ENCODE results near the gene BACE1-AS.
"Not testable (repeated sequence)": the region's sequence is repeated elsewhere in the genome, so short reads cannot be mapped to it uniquely, and the experiment has no call there.

The BACE1-AS gene

DNA sequence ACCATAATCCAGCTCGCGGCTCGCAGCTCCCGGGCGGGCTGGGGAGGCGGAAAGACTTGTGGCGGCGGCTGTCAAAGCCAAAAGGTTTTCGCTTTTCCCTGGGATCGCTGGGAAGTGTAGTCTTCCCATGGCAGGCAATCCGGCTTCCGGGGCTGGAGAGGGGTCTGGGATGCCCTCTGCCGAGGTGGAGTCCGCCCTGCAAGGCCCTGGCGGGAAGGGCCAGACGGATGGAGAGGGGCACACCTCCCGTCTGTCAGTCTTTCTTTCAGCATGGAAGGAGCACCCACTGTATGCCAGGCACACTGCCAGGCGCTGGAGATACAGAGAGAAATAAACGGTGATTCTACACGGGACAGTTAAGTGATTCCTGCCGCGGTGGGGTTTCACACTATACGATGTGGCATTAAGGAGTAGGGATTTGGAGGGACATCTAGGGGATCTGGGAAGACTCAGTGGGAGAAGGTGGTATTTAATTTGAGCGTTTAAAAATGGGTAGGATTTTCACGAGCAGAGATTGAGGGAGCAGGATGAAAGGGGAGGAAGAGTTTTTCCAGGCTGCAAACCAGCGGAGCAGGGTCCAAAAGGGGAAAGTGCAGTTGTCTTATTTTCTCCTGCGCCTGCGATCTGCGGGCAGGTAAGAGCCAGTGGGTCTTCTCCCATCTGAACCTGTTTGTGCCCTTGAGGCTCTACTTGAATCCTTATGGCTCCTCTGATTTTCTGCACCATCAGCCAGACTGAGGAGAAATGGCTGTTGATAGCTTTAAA is 25.2 kb downstream of the BACE1-AS start, which contains the start of gene BACE1:
Gene BACE1, minus strand, starts transcription at position 60 of the 765 bp plus-strand sequence. CDS start 461 bp downstream, outside the sequence.
- no peaks in the 10 kb centered on the region for H3K9me3 ChIP-seq (ENCODE audit: control insufficient read depth, low read length)
- peak within 1 kb of the TSS; percentile 71 for H3K4me3 ChIP-seq (ENCODE audit: insufficient read depth, low read depth, low read length, poor library complexity, severe bottlenecking)
- peaks cover 9% of the 10 kb centered on the region for H3K4me1 ChIP-seq (ENCODE audit: control insufficient read depth, insufficient read depth, low read length, poor library complexity, severe bottlenecking)
- H3K27me3 ChIP-seq (replicated peaks; ENCODE audit: control insufficient read depth, insufficient read depth, low read length, poor library complexity, severe bottlenecking): peaks cover 9% of the 10 kb centered on the region
- H3K36me3 ChIP-seq (ENCODE audit: control insufficient read depth, insufficient read depth, low read length): no peaks in the 10 kb centered on the region
- no peak for DNase-seq
- no peak within 1 kb of the TSS for H3K27ac ChIP-seq (ENCODE audit: insufficient read depth, low read length, poor library complexity, severe bottlenecking)

- Histone ChIP-seq H3K4me3 (ENCODE audit: insufficient read depth, low read depth, low read length, poor library complexity, severe bottlenecking) (no peak overlapping the region), H3K9me3 (ENCODE audit: control insufficient read depth, low read length) (no peaks in the 10 kb centered on the region), H3K27ac (ENCODE audit: insufficient read depth, low read length, poor library complexity, severe bottlenecking) (no peak overlapping the region), H3K4me1 (ENCODE audit: control insufficient read depth, insufficient read depth, low read length, poor library complexity, severe bottlenecking) (peaks cover 9% of the 10 kb centered on the region), H3K36me3 (ENCODE audit: control insufficient read depth, insufficient read depth, low read length) (no peaks in the 10 kb centered on the region), H3K27me3 (replicated peaks; ENCODE audit: control insufficient read depth, insufficient read depth, low read length, poor library complexity, severe bottlenecking) (peaks cover 9% of the 10 kb centered on the region)
- no peak for DNase-seq
Observed at GRCh38 chr11:117318738-117319137, 27.6 kb downstream of the BACE1-AS start.

- Histone ChIP-seq H3K27ac (ENCODE audit: insufficient read depth, low read length, poor library complexity, severe bottlenecking) (no peak overlapping the region), H3K36me3 (ENCODE audit: control insufficient read depth, insufficient read depth, low read length) (no peaks in the 10 kb centered on the region), H3K9me3 (ENCODE audit: control insufficient read depth, low read length) (no peaks in the 10 kb centered on the region), H3K4me3 (ENCODE audit: insufficient read depth, low read depth, low read length, poor library complexity, severe bottlenecking) (no peak overlapping the region), H3K27me3 (replicated peaks; ENCODE audit: control insufficient read depth, insufficient read depth, low read length, poor library complexity, severe bottlenecking) (peaks cover 9% of the 10 kb centered on the region), H3K4me1 (ENCODE audit: control insufficient read depth, insufficient read depth, low read length, poor library complexity, severe bottlenecking) (peaks cover 9% of the 10 kb centered on the region)
- DNase-seq: no peak
Observed at GRCh38 chr11:117319214-117319840, 28.2 kb downstream of the BACE1-AS start.

- H3K4me1 ChIP-seq (ENCODE audit: control insufficient read depth, insufficient read depth, low read length, poor library complexity, severe bottlenecking); H3K27ac ChIP-seq (ENCODE audit: insufficient read depth, low read length, poor library complexity, severe bottlenecking); H3K36me3 ChIP-seq (ENCODE audit: control insufficient read depth, insufficient read depth, low read length); H3K4me3 ChIP-seq (ENCODE audit: insufficient read depth, low read depth, low read length, poor library complexity, severe bottlenecking); H3K27me3 ChIP-seq (replicated peaks; ENCODE audit: control insufficient read depth, insufficient read depth, low read length, poor library complexity, severe bottlenecking); H3K9me3 ChIP-seq (ENCODE audit: control insufficient read depth, low read length); DNase-seq: not testable (repeated sequence)
Observed at GRCh38 chr11:117327255-117327566, 36.1 kb downstream of the BACE1-AS start.

- Histone ChIP-seq H3K9me3 (ENCODE audit: control insufficient read depth, low read length) (no peaks in the 10 kb centered on the region), H3K4me1 (ENCODE audit: control insufficient read depth, insufficient read depth, low read length, poor library complexity, severe bottlenecking) (peaks cover 9% of the 10 kb centered on the region), H3K4me3 (ENCODE audit: insufficient read depth, low read depth, low read length, poor library complexity, severe bottlenecking) (peak within 1 kb of the TSS; percentile 73), H3K27ac (ENCODE audit: insufficient read depth, low read length, poor library complexity, severe bottlenecking) (peak within 1 kb of the TSS; percentile 86), H3K36me3 (ENCODE audit: control insufficient read depth, insufficient read depth, low read length) (no peaks in the 10 kb centered on the region), H3K27me3 (replicated peaks; ENCODE audit: control insufficient read depth, insufficient read depth, low read length, poor library complexity, severe bottlenecking) (no peaks in the 10 kb centered on the region)
- DNase-seq: peak; percentile 84 to 93 (median 92)
Observed at GRCh38 chr11:117327567-117328374, 36.6 kb downstream of the BACE1-AS start, which contains the start of gene CEP164. TSS of gene CEP164 (plus strand) at chr11:117327854. CDS start at chr11:117338587, 10,733 bp downstream.

DNA sequence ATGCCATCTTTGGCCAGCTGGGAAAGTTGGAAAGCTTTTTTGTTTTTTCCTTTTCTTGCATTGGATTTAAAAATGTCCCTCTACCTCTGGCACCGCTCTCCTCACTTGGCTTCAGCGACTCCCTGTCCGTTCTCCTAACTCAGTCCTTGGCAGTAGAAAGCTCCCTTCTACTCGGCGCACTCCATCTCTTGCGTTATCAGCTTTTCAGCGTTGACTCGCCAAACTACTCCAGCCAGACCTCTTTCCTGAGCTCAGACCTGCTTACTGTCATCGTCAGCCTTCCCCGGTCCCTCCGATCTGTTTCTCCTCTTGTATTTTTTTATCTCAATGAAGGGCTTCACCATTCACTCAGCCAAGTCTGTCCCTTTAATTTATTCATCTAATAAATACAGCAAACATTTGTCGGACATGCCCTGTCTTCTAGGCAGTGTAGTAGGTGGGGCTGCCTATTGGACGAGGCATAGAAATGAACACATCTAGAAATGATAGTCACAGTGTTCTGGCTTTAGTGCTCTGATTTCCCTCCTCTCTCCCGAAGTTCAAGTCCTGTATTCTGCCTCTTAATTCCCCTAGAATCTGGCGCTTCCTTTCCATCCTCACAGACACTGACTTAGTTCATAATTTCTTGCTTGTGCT is 37.3 kb downstream of the BACE1-AS start:
- DNase-seq: no peak
- Histone ChIP-seq H3K9me3 (ENCODE audit: control insufficient read depth, low read length) (no peaks in the 10 kb centered on the region), H3K27me3 (replicated peaks; ENCODE audit: control insufficient read depth, insufficient read depth, low read length, poor library complexity, severe bottlenecking) (no peaks in the 10 kb centered on the region), H3K36me3 (ENCODE audit: control insufficient read depth, insufficient read depth, low read length) (no peaks in the 10 kb centered on the region), H3K4me1 (ENCODE audit: control insufficient read depth, insufficient read depth, low read length, poor library complexity, severe bottlenecking) (peaks cover 9% of the 10 kb centered on the region), H3K27ac (ENCODE audit: insufficient read depth, low read length, poor library complexity, severe bottlenecking) (peak overlapping the region; percentile 86), H3K4me3 (ENCODE audit: insufficient read depth, low read depth, low read length, poor library complexity, severe bottlenecking) (peak overlapping the region; percentile 73)

DNA sequence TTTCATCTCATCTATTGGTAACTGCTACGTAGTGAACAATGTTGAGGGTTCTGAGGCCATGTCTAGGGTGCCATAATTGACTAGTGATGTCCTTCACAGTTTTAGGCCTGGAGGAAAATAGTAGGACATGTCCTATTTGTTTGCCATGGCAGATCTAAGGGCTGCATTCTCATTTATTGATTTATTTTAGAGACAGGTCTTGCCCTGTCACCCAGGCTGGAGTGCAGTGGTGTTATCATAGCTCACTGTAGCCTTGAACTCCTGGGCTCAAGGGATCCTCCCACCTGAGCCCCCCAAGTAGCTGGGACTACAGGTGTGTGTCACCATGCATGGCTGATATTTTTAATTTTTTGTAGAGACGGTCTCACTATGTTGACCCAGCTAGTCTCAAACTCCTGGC is 41.7 kb downstream of the BACE1-AS start:
- Histone ChIP-seq H3K4me3 (ENCODE audit: insufficient read depth, low read depth, low read length, poor library complexity, severe bottlenecking) (no peak overlapping the region), H3K4me1 (ENCODE audit: control insufficient read depth, insufficient read depth, low read length, poor library complexity, severe bottlenecking) (peaks cover 9% of the 10 kb centered on the region), H3K27ac (ENCODE audit: insufficient read depth, low read length, poor library complexity, severe bottlenecking) (no peak overlapping the region), H3K36me3 (ENCODE audit: control insufficient read depth, insufficient read depth, low read length) (no peaks in the 10 kb centered on the region), H3K27me3 (replicated peaks; ENCODE audit: control insufficient read depth, insufficient read depth, low read length, poor library complexity, severe bottlenecking) (no peaks in the 10 kb centered on the region), H3K9me3 (ENCODE audit: control insufficient read depth, low read length) (no peaks in the 10 kb centered on the region)
- DNase-seq: no peak

DNA sequence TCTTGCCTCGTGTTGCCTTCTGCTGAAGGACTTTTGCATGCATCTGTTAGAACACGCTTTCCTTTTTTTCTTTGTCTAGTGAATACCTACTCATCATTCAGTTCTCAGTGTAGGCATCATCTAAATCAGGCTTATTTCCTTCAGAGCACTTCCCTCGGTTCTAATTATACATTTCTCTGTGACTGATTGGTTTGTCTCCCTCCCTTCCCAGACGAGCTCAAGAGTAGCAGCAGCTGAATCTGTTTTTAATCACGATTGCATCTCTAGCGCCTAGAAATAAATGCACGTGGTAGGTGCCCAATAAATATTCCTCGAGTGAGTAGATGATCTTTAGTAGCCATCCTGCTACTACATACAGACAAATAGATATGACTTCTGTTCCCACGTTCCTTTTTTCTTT is 42.8 kb downstream of the BACE1-AS start:
- Histone ChIP-seq H3K9me3 (ENCODE audit: control insufficient read depth, low read length) (no peaks in the 10 kb centered on the region), H3K4me1 (ENCODE audit: control insufficient read depth, insufficient read depth, low read length, poor library complexity, severe bottlenecking) (peaks cover 3% of the 10 kb centered on the region), H3K4me3 (ENCODE audit: insufficient read depth, low read depth, low read length, poor library complexity, severe bottlenecking) (no peak overlapping the region), H3K27me3 (replicated peaks; ENCODE audit: control insufficient read depth, insufficient read depth, low read length, poor library complexity, severe bottlenecking) (no peaks in the 10 kb centered on the region), H3K27ac (ENCODE audit: insufficient read depth, low read length, poor library complexity, severe bottlenecking) (no peak overlapping the region), H3K36me3 (ENCODE audit: control insufficient read depth, insufficient read depth, low read length) (peaks cover 4% of the 10 kb centered on the region)
- no peak for DNase-seq

DNA sequence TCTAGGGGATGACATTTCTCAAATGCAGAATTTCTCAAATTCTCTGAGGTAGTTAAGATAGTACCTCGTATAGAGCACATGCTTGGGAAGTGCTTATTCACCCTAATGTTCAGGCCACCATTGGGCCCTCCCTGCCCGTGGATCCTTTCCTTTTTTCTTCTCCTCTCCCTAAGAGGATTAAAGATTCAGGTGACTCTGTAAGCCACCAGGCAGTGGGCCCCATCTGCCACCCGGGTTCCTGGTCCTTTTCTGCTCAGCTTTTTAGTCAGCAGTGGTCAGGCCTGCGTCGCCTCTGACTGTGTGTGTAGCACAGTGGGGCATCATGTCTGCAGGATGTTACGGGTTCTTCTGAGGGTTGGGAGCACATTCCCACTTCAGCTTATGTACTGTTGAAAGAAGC is 43.8 kb downstream of the BACE1-AS start:
- H3K27ac ChIP-seq (ENCODE audit: insufficient read depth, low read length, poor library complexity, severe bottlenecking): no peak overlapping the region
- H3K4me1 ChIP-seq (ENCODE audit: control insufficient read depth, insufficient read depth, low read length, poor library complexity, severe bottlenecking): no peaks in the 10 kb centered on the region
- H3K36me3 ChIP-seq (ENCODE audit: control insufficient read depth, insufficient read depth, low read length): peaks cover 7% of the 10 kb centered on the region
- no peak overlapping the region for H3K4me3 ChIP-seq (ENCODE audit: insufficient read depth, low read depth, low read length, poor library complexity, severe bottlenecking)
- no peaks in the 10 kb centered on the region for H3K9me3 ChIP-seq (ENCODE audit: control insufficient read depth, low read length)
- no peaks in the 10 kb centered on the region for H3K27me3 ChIP-seq (replicated peaks; ENCODE audit: control insufficient read depth, insufficient read depth, low read length, poor library complexity, severe bottlenecking)
- no peak for DNase-seq
